ENCODE data around the gene GMDS. TPM values are rescaled to one million over a fixed set of nuclear protein-coding genes. Genes with fewer than 3 reads are reported as not detected.

Gene GMDS
- total RNA-seq, 1 experiment from 2014 or later = 27.6 TPM

DNA sequence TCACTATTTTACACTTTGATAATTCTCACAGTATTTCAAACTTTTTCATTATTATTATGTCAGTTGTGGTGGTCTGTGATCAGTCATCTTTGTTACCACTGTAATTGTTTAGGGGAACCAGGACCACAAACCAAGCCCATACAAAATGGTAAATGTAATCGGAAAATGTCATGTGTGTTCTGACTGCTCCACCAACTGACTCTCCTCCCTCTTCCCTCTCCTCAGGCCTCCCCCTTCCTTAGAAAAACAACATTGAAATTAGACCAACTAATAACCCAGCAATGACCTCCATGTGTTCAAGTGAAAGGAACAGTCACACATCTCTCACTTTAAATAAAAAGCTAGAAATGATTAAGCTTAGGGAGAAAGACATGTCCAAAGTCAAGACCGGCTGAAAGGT, 63.8 kb downstream of the GMDS start:
- Histone ChIP-seq H3K27ac (ENCODE audit: insufficient read length, low read depth, low read length) (no peak overlapping the region), H3K27me3 (ENCODE audit: insufficient read depth, low read length) (no peaks in the 10 kb centered on the region), H3K56ac (ENCODE audit: insufficient read length, low read depth, low read length) (no peak overlapping the region), H2AK5ac (ENCODE audit: insufficient read length, low read length) (no peak overlapping the region), H3K79me2 (ENCODE audit: insufficient read depth, low read length) (no peaks in the 10 kb centered on the region; the same call in 1 of the 2 replicates), H2AFZ (ENCODE audit: low read length) (no peak overlapping the region), H3K9me3 (ENCODE audit: control insufficient read depth, low read depth, low read length) (no peaks in the 10 kb centered on the region), H3K23me2 (ENCODE audit: insufficient read length, low read depth, low read length, poor library complexity, severe bottlenecking) (no peaks in the 10 kb centered on the region), H2BK5ac (ENCODE audit: insufficient read length, low read length) (no peak overlapping the region), H4K8ac (replicated peaks; ENCODE audit: insufficient read length, low read depth, low read length) (no peak overlapping the region), H2BK120ac (ENCODE audit: low read depth, low read length, poor library complexity, severe bottlenecking) (no peak overlapping the region), H3K14ac (ENCODE audit: insufficient read depth, low read length) (no peak overlapping the region), H4K5ac (ENCODE audit: insufficient read length, low read depth, low read length) (no peak overlapping the region), H3K18ac (ENCODE audit: insufficient read length, low read depth, low read length) (no peak overlapping the region), H3T11ph (ENCODE audit: low read length) (no peak overlapping the region), H4K91ac (ENCODE audit: insufficient read length, low read depth, low read length) (no peak overlapping the region), H2BK15ac (ENCODE audit: low read depth, low read length) (no peak overlapping the region), H3K79me1 (ENCODE audit: insufficient read depth, low read depth, low read length, poor library complexity, severe bottlenecking) (no peaks in the 10 kb centered on the region), H3K9ac (ENCODE audit: extremely low read depth, insufficient read length, low read length) (no peak overlapping the region), H3K23ac (ENCODE audit: insufficient read length, low read depth, low read length) (no peak overlapping the region), H2BK20ac (ENCODE audit: low read depth, low read length, poor library complexity, severe bottlenecking) (no peak overlapping the region), H3K4ac (ENCODE audit: low read depth, low read length) (no peak overlapping the region), H4K20me1 (ENCODE audit: control insufficient read depth, insufficient read depth, insufficient read length) (no peaks in the 10 kb centered on the region), H3K4me1 (ENCODE audit: insufficient read depth, low read length) (no peaks in the 10 kb centered on the region; the same call in 1 of the 2 replicates), H2BK12ac (ENCODE audit: insufficient read length, low read depth, low read length) (no peak overlapping the region), H3K4me2 (ENCODE audit: insufficient read depth, insufficient read length, low read length) (no peak overlapping the region)
- TF ChIP-seq, protein P1, sequence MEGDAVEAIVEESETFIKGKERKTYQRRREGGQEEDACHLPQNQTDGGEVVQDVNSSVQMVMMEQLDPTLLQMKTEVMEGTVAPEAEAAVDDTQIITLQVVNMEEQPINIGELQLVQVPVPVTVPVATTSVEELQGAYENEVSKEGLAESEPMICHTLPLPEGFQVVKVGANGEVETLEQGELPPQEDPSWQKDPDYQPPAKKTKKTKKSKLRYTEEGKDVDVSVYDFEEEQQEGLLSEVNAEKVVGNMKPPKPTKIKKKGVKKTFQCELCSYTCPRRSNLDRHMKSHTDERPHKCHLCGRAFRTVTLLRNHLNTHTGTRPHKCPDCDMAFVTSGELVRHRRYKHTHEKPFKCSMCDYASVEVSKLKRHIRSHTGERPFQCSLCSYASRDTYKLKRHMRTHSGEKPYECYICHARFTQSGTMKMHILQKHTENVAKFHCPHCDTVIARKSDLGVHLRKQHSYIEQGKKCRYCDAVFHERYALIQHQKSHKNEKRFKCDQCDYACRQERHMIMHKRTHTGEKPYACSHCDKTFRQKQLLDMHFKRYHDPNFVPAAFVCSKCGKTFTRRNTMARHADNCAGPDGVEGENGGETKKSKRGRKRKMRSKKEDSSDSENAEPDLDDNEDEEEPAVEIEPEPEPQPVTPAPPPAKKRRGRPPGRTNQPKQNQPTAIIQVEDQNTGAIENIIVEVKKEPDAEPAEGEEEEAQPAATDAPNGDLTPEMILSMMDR (conservative IDR thresholded peaks at IDR 0.05) = no peak
- Mint-ChIP-seq H3K4me3 (no peak overlapping the region), H3K27ac (peak overlapping the region in 1 of 3 experiments; percentile 37; a peak in 1 of 7 replicates), H3K4me1 (peaks cover 0 to 2% of the 10 kb centered on the region in 2 experiments; a peak in 1 of 4 replicates), H3K9me3 (peaks cover 12 to 13% of the 10 kb centered on the region in 2 experiments), H3K27me3 (ENCODE audit: low read depth) (no peaks in the 10 kb centered on the region), H3K36me3 (ENCODE audit: insufficient read depth in 1 of 3, low read depth in 3 of 3) (peaks cover 4 to 11% (median 6%) of the 10 kb centered on the region in 3 experiments; a peak in 4 of 7 replicates)
- DNase-seq = no peak
- WGBS (ENCODE audit: extremely low coverage, insufficient read length, low lambda C conversion rate) = no CpG with 5 or more reads among the region's 2 CpGs
